H9 (cell line): ENCODE results near the gene KANK2. TPM values are rescaled to one million over a fixed set of nuclear protein-coding genes. Genes with fewer than 3 reads are reported as not detected.

ENCODE experiments used
- DNase-seq: peaks from one replicate; pipeline ENCODE4 v3.0.0-alpha.2; 2017
- H2AFZ ChIP-seq: one replicate; pipeline ENCODE4 v1.6.1; 2013; ENCODE audit warnings: mild to moderate bottlenecking, low read length, control low read depth, moderate library complexity
- H2AK5ac ChIP-seq: 2 replicates; pipeline ENCODE4 v1.6.1; 2013; ENCODE audit warnings: low read length, control low read depth, mixed read lengths; ENCODE audit not compliant: insufficient read length
- H2BK120ac ChIP-seq: one replicate; pipeline ENCODE4 v1.6.1; 2013; ENCODE audit warnings: low read depth, mild to moderate bottlenecking, low read length, control low read depth, inconsistent platforms; ENCODE audit not compliant: poor library complexity, severe bottlenecking
- H2BK12ac ChIP-seq: 2 replicates; pipeline ENCODE4 v1.6.1; 2013; ENCODE audit warnings: low read length, control low read depth, mixed read lengths, low read depth; ENCODE audit not compliant: insufficient read length
- H2BK15ac ChIP-seq: 2 replicates; pipeline ENCODE4 v1.6.1; 2013; ENCODE audit warnings: low read depth, low read length, control low read depth
- H2BK20ac ChIP-seq: one replicate; pipeline ENCODE4 v1.6.1; 2013; ENCODE audit warnings: low read depth, mild to moderate bottlenecking, low read length, control low read depth, inconsistent platforms; ENCODE audit not compliant: poor library complexity, severe bottlenecking
- H2BK5ac ChIP-seq: 2 replicates; pipeline ENCODE4 v1.6.1; 2013; ENCODE audit warnings: low read length, control low read depth, mixed read lengths; ENCODE audit not compliant: insufficient read length
- H3K14ac ChIP-seq: 2 replicates; pipeline ENCODE4 v1.6.1; 2013; ENCODE audit warnings: low read length, control low read depth; ENCODE audit not compliant: insufficient read depth
- H3K18ac ChIP-seq: 2 replicates; pipeline ENCODE4 v1.6.1; 2013; ENCODE audit warnings: low read depth, mild to moderate bottlenecking, mixed read lengths, low read length, control low read depth; ENCODE audit not compliant: insufficient read length
- H3K23ac ChIP-seq: 2 replicates; pipeline ENCODE4 v1.6.1; 2013; ENCODE audit warnings: low read length, control low read depth, mixed read lengths, low read depth; ENCODE audit not compliant: insufficient read length
- H3K23me2 ChIP-seq: 2 replicates; pipeline ENCODE4 v1.6.1; 2013; ENCODE audit warnings: low read depth, mild to moderate bottlenecking, mixed read lengths, low read length, control low read depth; ENCODE audit not compliant: insufficient read length, poor library complexity, severe bottlenecking
- H3K27ac ChIP-seq: 2 replicates; pipeline ENCODE4 v1.5.1; 2013; ENCODE audit warnings: low read length, control low read depth, mixed read lengths, low read depth; ENCODE audit not compliant: insufficient read length
- H3K27me3 ChIP-seq: 2 replicates; pipeline ENCODE4 v1.6.1; 2013; ENCODE audit warnings: low read length, control low read depth, inconsistent platforms; ENCODE audit not compliant: insufficient read depth
- H3K4ac ChIP-seq: 2 replicates; pipeline ENCODE4 v1.6.1; 2013; ENCODE audit warnings: low read depth, mild to moderate bottlenecking, control low read depth, inconsistent platforms, low read length, moderate library complexity
- H3K4me1 ChIP-seq: 2 replicates; pipeline ENCODE4 v1.6.1; 2013; ENCODE audit warnings: low read length, control low read depth, inconsistent platforms; ENCODE audit not compliant: insufficient read depth
- H3K4me2 ChIP-seq: 2 replicates; pipeline ENCODE4 v1.6.1; 2013; ENCODE audit warnings: low read length, control low read depth, mixed read lengths; ENCODE audit not compliant: insufficient read length, insufficient read depth
- H3K56ac ChIP-seq: 2 replicates; pipeline ENCODE4 v1.6.1; 2013; ENCODE audit warnings: low read depth, mild to moderate bottlenecking, mixed read lengths, low read length, control low read depth; ENCODE audit not compliant: insufficient read length
- H3K79me1 ChIP-seq: 2 replicates; pipeline ENCODE4 v1.6.1; 2013; ENCODE audit warnings: low read depth, mild to moderate bottlenecking, moderate library complexity, low read length, control low read depth, inconsistent platforms; ENCODE audit not compliant: insufficient read depth, poor library complexity, severe bottlenecking
- H3K79me2 ChIP-seq: 2 replicates; pipeline ENCODE4 v1.6.1; 2013; ENCODE audit warnings: low read length, control low read depth, inconsistent platforms; ENCODE audit not compliant: insufficient read depth
- H3K9ac ChIP-seq: 2 replicates; pipeline ENCODE4 v1.6.1; 2013; ENCODE audit warnings: low read length, control low read depth, mixed read lengths; ENCODE audit not compliant: insufficient read length; ENCODE audit errors: extremely low read depth
- H3K9me3 ChIP-seq: one replicate; pipeline ENCODE4 v1.6.1; 2013; ENCODE audit warnings: low read depth, low read length, inconsistent platforms; ENCODE audit not compliant: control insufficient read depth
- H3T11ph ChIP-seq: one replicate; pipeline ENCODE4 v1.6.1; 2013; ENCODE audit warnings: mild to moderate bottlenecking, low read length, control low read depth, inconsistent platforms
- H4K20me1 ChIP-seq: one replicate; pipeline ENCODE4 v1.6.1; 2013; ENCODE audit not compliant: control insufficient read depth, insufficient read length, insufficient read depth
- H4K5ac ChIP-seq: 2 replicates; pipeline ENCODE4 v1.6.1; 2013; ENCODE audit warnings: low read depth, mild to moderate bottlenecking, mixed read lengths, low read length, control low read depth; ENCODE audit not compliant: insufficient read length
- H4K8ac ChIP-seq: replicated peaks from 2 replicates; pipeline ENCODE4 v1.6.1; 2013; ENCODE audit warnings: low read length, control low read depth, mixed read lengths, low read depth; ENCODE audit not compliant: insufficient read length
- H4K91ac ChIP-seq: 2 replicates; pipeline ENCODE4 v1.6.1; 2013; ENCODE audit warnings: low read depth, mild to moderate bottlenecking, moderate library complexity, mixed read lengths, low read length, control low read depth; ENCODE audit not compliant: insufficient read length
- H3K27ac Mint-ChIP-seq, 3 experiments: 2 replicates in 2 of 3; 3 replicates in 1 of 3; pipeline ENCODE4 v1.8.0; 2020 to 2021; ENCODE audit warnings: mixed read lengths in 3 of 3, mild to moderate bottlenecking in 1 of 3, moderate library complexity in 1 of 3
- H3K27me3 Mint-ChIP-seq: 2 replicates; pipeline ENCODE4 v1.8.0; 2021; ENCODE audit warnings: low read depth, mild to moderate bottlenecking, moderate library complexity, mixed read lengths
- H3K36me3 Mint-ChIP-seq, 3 experiments: 2 replicates in 2 of 3; 3 replicates in 1 of 3; pipeline ENCODE4 v1.8.0; 2020 to 2021; ENCODE audit warnings: low read depth in 3 of 3, mixed read lengths in 3 of 3; ENCODE audit not compliant: insufficient read depth in 1 of 3
- H3K4me1 Mint-ChIP-seq, 2 experiments: 2 replicates each; pipeline ENCODE4 v1.8.0; 2020; ENCODE audit warnings: mixed read lengths in 2 of 2
- H3K4me3 Mint-ChIP-seq, 2 experiments: 2 replicates in 1 of 2; 3 replicates in 1 of 2; pipeline ENCODE4 v1.8.0; 2020 to 2021; ENCODE audit warnings: mild to moderate bottlenecking in 2 of 2, mixed read lengths in 2 of 2, moderate library complexity in 1 of 2
- H3K9me3 Mint-ChIP-seq, 2 experiments: 2 replicates in 1 of 2; 3 replicates in 1 of 2; pipeline ENCODE4 v1.8.0; 2020; ENCODE audit warnings: mild to moderate bottlenecking in 2 of 2, mixed read lengths in 2 of 2, moderate library complexity in 1 of 2
- CTCF ChIP-seq: fragments of 200-600 bp; sonication (generic); conservative IDR thresholded peaks from 3 replicates; pipeline ENCODE4 v1.8.0; 2021; ENCODE audit warnings: antibody characterized with exemption, mild to moderate bottlenecking
- WGBS: extraction: QIAGEN DNeasy Blood & Tissue Kit; methylation state at CpG from one replicate; pipeline ENCODE4 v1.1.7; 2013; ENCODE audit warnings: missing lambda C conversion rate, low lambda C conversion rate, mixed read lengths; ENCODE audit not compliant: insufficient read length; ENCODE audit errors: extremely low coverage; 5-methylcytosine and 5-hydroxymethylcytosine counted together
- total RNA-seq: library from RNA; stranded (reverse); gene quantifications from 2 replicates; pipeline ENCODE4 v1.2.1, GENCODE V29; 2021

Gene KANK2
- total RNA-seq, 1 experiment from 2014 or later, result 42.0 TPM

- no peak overlapping the region for H3K27ac Mint-ChIP-seq
- Histone ChIP-seq H2AK5ac (no peak overlapping the region), H3K23ac (no peak overlapping the region), H4K5ac (no peak overlapping the region), H2BK15ac (no peak overlapping the region), H2BK120ac (no peak overlapping the region), H2AFZ (no peak overlapping the region), H3K79me2 (no peaks in the 10 kb centered on the region), H3K9me3 (no peaks in the 10 kb centered on the region), H3K4me2 (no peak overlapping the region), H3K79me1 (no peaks in the 10 kb centered on the region), H3K4me1 (no peaks in the 10 kb centered on the region; the same call in 1 of the 2 replicates), H2BK5ac (no peak overlapping the region), H4K8ac (no peak overlapping the region), H3K27me3 (no peaks in the 10 kb centered on the region), H3T11ph (no peak overlapping the region), H2BK20ac (no peak overlapping the region), H3K18ac (no peak overlapping the region), H3K14ac (no peak overlapping the region; the same call in 1 of the 2 replicates), H3K27ac (no peak overlapping the region), H2BK12ac (no peak overlapping the region), H4K91ac (no peak overlapping the region), H3K56ac (no peak overlapping the region), H3K9ac (no peak overlapping the region), H3K4ac (no peak overlapping the region), H3K23me2 (peaks cover 4% of the 10 kb centered on the region), H4K20me1 (no peaks in the 10 kb centered on the region)
- DNase-seq, result no peak
- no CpG with 5 or more reads among the region's 20 CpGs for WGBS
- H3K27me3 Mint-ChIP-seq, result peaks cover 2% of the 10 kb centered on the region; the same call in 1 of the 2 replicates
- H3K9me3 Mint-ChIP-seq, result no peaks in the 10 kb centered on the region
- H3K4me1 Mint-ChIP-seq, result peaks cover 6 to 13% of the 10 kb centered on the region in 2 experiments
- TF ChIP-seq CTCF, result no peak
- peaks cover 9 to 33% (median 31%) of the 10 kb centered on the region in 3 experiments; a peak in 6 of 7 replicates for H3K36me3 Mint-ChIP-seq
- no peak overlapping the region for H3K4me3 Mint-ChIP-seq
These were observed 2.4 kb downstream of the KANK2 start for GRCh38 chr19:11194656-11195558.
